AG09309 (cell line): ENCODE data around the gene NKAIN4.

Source experiments
- DNase-seq: peaks from one replicate; pipeline ENCODE4 v3.0.0-alpha.2; 2010; ENCODE audit warnings: low read depth
- H3K4me3 ChIP-seq: 2 replicates; pipeline ENCODE4 v1.5.1; 2011; ENCODE audit warnings: mild to moderate bottlenecking, low read depth, low read length, moderate library complexity; ENCODE audit not compliant: control insufficient read depth
- TF ChIP-seq, protein P1 (sequence below): IDR thresholded peaks from 2 replicates; pipeline ENCODE4 v1.5.1; 2011; ENCODE audit warnings: mild to moderate bottlenecking, low read depth, low read length, inconsistent platforms; ENCODE audit not compliant: insufficient read depth, control insufficient read depth; ENCODE audit errors: missing control alignments

Gene NKAIN4

GRCh38 chr20:63254232-63254605 lies at the start of gene NKAIN4:
Gene NKAIN4, minus strand, starts transcription at chr20:63254463. Its CDS starts 13 bp downstream, at chr20:63254450.
- DNase-seq: no peak
- TF ChIP-seq, protein P1, sequence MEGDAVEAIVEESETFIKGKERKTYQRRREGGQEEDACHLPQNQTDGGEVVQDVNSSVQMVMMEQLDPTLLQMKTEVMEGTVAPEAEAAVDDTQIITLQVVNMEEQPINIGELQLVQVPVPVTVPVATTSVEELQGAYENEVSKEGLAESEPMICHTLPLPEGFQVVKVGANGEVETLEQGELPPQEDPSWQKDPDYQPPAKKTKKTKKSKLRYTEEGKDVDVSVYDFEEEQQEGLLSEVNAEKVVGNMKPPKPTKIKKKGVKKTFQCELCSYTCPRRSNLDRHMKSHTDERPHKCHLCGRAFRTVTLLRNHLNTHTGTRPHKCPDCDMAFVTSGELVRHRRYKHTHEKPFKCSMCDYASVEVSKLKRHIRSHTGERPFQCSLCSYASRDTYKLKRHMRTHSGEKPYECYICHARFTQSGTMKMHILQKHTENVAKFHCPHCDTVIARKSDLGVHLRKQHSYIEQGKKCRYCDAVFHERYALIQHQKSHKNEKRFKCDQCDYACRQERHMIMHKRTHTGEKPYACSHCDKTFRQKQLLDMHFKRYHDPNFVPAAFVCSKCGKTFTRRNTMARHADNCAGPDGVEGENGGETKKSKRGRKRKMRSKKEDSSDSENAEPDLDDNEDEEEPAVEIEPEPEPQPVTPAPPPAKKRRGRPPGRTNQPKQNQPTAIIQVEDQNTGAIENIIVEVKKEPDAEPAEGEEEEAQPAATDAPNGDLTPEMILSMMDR: no peak
- H3K4me3 ChIP-seq: no peak within 1 kb of the TSS

DNA sequence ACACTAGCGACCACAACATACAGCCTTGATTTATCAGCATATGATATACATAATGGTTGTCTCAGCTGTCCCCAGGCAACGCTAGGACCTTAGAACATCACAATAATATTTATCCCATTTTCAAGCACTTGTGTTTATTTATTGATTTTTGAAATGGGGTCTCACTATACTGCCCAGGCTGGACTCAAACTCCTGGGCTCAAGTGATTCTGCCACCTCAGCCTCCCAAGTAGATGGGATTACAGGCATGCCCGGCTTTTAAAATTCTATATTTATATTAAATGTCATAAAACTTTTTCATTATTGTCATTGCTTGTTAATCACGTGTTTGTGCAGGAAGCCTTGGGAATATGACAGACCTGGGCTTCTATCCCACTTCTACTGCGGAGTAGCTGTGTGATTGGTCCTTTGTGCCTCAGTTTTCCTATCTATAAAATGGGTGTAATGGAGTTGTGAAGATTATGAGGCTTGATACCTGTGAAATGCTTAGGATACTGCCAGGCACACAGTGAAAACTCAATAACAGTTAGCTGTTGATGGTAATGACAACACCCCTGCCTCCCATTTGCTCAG lies 48.9 kb upstream of the NKAIN4 start:
- H3K4me3 ChIP-seq: no peak overlapping the region
- no peak for DNase-seq
- TF ChIP-seq, protein P1: no peak

GRCh38 chr20:63301671-63302070 lies 47.4 kb upstream of the NKAIN4 start:
- TF ChIP-seq, protein P1: no peak

GRCh38 chr20:63298731-63299312 lies 44.6 kb upstream of the NKAIN4 start:
- no peak overlapping the region for H3K4me3 ChIP-seq
- no peak for DNase-seq
- TF ChIP-seq, protein P1: no peak

More at GRCh38 chr20:63301671-63302070, 47.4 kb upstream of the NKAIN4 start:
- no peak overlapping the region for H3K4me3 ChIP-seq
- no peak for DNase-seq

GRCh38 chr20:63297796-63298572 lies 43.7 kb upstream of the NKAIN4 start:
- no peak for DNase-seq
- no peak overlapping the region for H3K4me3 ChIP-seq
- TF ChIP-seq, protein P1: no peak

- DNase-seq: no peak
- TF ChIP-seq, protein P1: no peak
- no peak overlapping the region for H3K4me3 ChIP-seq
Measured at GRCh38 chr20:63297371-63297781, 43.1 kb upstream of the NKAIN4 start.
